HEK293T (cell line): ENCODE measurements around the gene OR2K2.

Experiments used
- ARNT ChIP-seq: fragments of 450-650 bp; IDR thresholded peaks from 2 replicates; pipeline ENCODE4 v1.6.1; 2017; ENCODE audit warnings: mild to moderate bottlenecking
- CTBP1 ChIP-seq: fragments of 450-650 bp; IDR thresholded peaks from 2 replicates; pipeline ENCODE4 v1.6.1; 2016; ENCODE audit warnings: borderline replicate concordance
- ELF4 ChIP-seq: fragments of 450-650 bp; IDR thresholded peaks from 2 replicates; pipeline ENCODE4 v1.6.1; 2017; ENCODE audit warnings: antibody characterized with exemption
- FOXA1 ChIP-seq: fragments of 450-650 bp; IDR thresholded peaks from 2 replicates; pipeline ENCODE4 v1.6.1; 2016; ENCODE audit warnings: mild to moderate bottlenecking
- FOXK2 ChIP-seq: fragments of 450-650 bp; IDR thresholded peaks from 2 replicates; pipeline ENCODE4 v1.6.1; 2016; ENCODE audit warnings: mild to moderate bottlenecking
- LEF1 ChIP-seq: fragments of 450-650 bp; IDR thresholded peaks from 2 replicates; pipeline ENCODE4 v1.6.1; 2017; ENCODE audit warnings: mild to moderate bottlenecking, borderline replicate concordance
- SUZ12 ChIP-seq: fragments of 450-650 bp; IDR thresholded peaks from 2 replicates; pipeline ENCODE4 v1.6.1; 2016; ENCODE audit warnings: mild to moderate bottlenecking
- TARDBP ChIP-seq: fragments of 450-650 bp; IDR thresholded peaks from 2 replicates; pipeline ENCODE4 v1.6.1; 2016
- ZNF384 ChIP-seq: fragments of 450-650 bp; IDR thresholded peaks from 2 replicates; pipeline ENCODE4 v1.6.1; 2016

GRCh38 chr9:111372297-111372696 lies 42.3 kb upstream of the OR2K2 start:
- TF ChIP-seq FOXA1 = no peak
- no peak for TF ChIP-seq LEF1
- no peak for TF ChIP-seq SUZ12
- TF ChIP-seq ARNT = no peak
- TF ChIP-seq ELF4 = no peak
- no peak for TF ChIP-seq TARDBP
- no peak for TF ChIP-seq CTBP1
- no peak for TF ChIP-seq ZNF384
- no peak for TF ChIP-seq FOXK2
